ENCODE results near the gene CREBBP.

The CREBBP gene

DNA sequence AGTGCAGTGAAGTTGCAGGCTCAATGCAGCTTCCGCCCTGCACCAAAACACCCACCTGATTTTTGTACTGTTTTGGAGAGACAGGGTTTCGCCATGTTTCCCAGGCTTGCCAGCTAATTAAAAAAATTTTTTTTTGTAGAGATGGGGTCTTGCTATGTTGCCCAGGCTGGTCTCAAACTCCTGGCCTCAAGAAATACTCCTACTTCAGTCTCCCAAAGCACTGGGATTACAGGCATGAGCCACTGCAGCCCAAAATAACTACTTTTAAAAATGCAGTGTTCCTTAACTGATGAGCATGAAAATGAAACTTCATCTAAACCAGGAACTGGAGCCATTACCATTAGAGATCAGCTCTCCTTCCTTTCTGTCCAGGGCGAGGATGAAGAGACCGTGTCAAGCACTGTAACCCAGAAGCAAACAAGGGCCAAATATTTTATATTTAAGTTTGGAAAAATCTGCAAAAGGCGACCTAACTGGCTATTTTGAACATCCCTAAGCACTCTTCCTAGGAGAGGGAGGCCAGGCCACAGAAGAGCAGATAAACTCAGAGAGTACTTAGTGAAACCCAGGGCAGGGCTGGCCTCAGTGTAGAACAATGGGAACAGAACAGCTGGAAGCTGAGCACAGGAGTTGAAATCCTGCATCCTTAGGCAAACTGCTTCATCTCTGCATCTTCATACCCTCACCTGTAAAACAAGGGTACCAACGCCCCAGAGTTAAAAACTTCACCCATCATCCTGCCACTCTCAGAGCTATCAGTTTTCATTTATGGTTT is 24.0 kb downstream of the CREBBP start:
- no peak for DNase-seq (ENCODE audit: low spot score)

DNA sequence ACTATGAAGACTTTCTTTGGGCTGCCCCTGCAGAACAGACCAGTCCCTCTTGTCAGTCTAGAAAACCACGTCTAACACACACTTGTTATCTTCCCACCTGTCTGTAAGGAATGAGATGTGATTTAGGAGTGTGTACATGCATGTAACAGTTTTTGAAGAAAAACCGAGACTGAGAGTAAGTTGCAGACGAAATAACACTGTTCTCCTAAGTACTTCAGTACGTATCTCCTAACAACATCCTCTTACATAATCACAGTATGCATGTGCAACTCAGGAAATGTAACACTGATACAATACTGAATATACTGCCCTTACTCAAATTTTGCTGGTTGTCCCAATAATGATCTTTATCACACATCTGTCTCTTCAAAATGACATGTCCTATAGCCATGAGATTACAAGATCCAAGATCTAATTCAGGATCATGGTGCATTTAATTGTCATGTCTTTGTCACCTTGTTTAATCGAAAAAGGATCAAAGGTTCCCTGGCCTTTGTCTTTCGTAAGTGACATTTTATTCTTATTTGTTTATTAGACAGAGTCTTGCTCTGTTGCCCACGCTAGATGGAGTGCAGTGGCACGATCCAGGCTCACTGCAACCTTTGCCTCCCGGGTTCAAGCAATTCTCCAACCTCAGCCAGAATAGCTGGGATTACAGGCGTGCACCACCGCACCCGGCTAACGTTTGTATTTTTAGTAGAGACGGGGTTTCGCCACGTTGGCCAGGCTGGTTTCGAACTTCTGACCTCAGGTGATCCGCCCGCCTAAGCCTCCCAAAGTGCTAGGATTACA is 25.6 kb downstream of the CREBBP start:
- DNase-seq (ENCODE audit: low spot score): no peak

DNA sequence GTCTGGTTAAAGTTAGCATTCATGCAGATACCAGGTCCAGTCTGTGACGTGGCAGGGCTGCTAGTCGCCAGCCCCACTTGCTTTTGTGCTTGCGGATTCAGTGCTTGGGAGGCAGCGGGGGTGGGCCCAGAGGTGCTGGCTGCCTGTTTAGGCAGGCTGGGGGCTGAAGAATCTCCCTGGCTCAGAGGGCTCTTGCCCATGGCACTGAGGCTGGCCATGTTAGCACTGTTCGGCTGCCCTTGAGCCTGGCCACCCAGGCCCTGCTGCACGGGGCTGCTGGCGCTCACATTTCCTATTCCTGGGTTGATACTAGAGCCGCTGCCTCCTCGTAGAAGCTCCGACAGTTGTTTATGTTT is 30.0 kb downstream of the CREBBP start:
- DNase-seq (ENCODE audit: low spot score): no peak

DNA sequence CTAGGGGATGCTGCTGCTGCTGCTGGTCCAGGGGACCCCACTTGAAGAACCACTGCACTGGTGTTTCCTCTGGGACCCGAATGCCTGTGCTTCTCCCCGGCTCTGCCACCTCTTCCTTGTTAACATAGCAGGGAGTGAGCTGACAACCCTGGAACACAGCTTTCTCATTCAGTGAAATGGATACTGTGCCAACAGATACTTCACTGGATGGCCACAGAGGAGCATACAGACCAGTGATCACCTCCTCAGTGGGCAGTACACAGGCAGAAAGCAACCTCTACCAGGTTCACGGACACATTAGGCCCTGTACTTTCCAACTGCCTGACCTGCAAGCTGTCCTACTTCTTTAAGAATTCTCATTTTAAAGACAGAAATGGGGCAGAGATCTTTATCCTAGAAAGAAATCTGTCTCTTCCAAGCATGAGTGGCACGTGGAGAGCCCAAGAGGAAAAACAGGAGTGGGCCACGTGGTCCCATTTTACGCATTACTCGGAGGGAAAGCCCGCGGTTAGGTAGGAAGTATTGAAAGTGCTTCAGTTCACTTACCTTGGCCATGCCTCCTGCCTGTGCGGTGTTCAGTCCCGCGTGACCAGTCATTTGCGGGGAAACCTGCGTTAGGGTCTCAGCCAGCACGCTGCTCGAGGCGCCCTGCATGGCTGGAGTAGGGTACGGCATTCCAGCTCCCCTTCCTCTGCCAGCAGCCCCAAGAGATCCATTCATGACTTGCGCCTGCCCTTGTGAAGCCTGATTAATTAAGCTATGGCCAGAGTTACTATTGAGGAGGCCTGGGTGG is 30.6 kb downstream of the CREBBP start:
- no peak for DNase-seq (ENCODE audit: low spot score)

DNA sequence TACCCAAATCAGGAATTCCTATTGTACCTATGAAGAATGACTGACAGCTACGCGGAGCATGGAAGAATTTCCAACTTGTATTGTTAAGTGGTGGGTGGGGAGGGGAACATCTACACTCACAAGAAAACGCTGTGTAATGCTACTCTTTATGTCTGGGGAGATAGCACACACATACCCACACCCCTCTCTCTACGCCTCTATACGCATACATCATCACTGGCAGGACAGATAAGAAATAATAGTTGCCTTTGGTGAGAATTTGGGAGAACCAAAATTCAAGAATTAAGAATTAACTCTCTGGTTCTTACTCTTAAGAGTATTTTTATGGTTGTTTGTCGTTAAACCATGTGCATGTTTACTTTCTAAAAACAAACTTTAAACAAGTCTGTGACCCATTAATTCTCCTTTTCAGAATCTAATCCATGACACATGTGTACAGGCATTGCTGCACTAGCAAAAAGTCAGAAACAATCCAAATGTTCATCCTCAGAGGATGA is 33.9 kb downstream of the CREBBP start:
- DNase-seq (ENCODE audit: low spot score): no peak

DNA sequence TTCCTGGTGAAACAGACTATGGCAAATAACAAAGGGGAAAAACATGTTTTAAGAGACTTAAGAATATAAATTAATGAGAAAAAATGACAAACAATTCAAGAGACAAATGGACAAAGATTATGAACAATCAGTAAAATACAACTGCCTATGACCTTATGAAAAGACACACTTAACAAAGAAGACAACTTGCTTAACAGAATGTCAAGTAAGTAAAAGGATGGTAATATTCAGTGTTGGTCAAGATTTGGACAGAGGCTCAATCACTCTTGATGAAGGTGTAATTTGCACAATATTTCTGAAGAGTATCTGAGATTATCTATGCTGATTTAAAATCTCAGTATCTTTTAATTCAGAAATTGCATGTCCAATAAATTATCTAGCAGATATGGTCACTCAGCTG is 34.4 kb downstream of the CREBBP start:
- no peak for DNase-seq (ENCODE audit: low spot score)

DNA sequence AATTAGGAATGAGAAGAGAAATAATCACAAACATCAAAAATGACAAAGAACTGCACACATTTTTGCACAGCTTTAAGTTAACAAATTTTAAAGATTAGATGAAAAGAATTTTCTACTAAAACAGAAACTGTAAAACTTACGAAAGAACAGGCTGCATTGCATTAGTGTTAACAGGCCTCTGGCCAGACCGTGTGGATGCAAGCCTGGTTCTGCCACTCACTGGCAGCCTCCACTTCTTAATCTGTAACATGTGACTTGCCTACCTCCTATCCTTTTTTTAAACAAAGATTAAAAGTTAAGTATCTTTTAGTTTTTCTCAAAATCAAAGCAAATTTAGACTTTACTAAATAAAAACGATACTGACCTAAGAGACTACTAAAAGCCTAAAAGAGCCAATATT is 37.5 kb downstream of the CREBBP start:
- no peak for DNase-seq (ENCODE audit: low spot score)

DNA sequence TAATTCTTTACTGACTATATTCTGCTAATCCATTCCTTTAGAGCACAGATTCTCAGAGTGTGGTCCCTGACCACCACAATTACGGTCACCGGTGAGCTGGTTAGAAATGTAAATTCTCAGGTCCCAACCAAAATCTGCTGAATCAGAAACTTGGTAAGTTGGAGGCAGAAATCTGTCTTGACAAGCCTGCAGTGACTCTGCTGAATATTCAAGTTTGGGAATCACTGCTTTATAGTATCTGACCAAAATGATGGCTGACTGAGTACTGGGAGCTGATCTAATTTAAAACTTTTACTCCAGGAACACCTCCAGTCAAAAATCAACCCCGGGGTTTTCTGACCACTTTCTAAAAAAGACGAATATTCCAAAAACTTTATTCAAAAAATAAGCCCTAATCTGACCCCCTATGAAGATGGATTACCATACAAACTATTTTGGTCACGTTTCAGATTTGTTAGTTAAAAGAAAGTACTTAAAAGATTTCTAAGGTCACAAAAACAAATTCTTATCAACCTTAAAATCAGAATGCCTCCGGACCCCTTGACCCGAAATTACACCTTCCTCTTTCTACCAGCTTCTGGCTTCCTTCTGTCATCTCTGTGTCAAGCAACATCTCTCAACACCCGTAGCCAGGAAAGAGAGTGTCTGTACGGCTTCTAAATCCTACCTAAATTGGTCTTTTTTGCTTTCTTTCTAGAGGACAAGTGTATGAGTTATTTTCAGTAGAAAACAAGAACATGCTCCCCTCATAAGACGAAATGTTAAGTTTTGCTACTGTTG is 38.6 kb downstream of the CREBBP start:
- no peak for DNase-seq (ENCODE audit: low spot score)

DNA sequence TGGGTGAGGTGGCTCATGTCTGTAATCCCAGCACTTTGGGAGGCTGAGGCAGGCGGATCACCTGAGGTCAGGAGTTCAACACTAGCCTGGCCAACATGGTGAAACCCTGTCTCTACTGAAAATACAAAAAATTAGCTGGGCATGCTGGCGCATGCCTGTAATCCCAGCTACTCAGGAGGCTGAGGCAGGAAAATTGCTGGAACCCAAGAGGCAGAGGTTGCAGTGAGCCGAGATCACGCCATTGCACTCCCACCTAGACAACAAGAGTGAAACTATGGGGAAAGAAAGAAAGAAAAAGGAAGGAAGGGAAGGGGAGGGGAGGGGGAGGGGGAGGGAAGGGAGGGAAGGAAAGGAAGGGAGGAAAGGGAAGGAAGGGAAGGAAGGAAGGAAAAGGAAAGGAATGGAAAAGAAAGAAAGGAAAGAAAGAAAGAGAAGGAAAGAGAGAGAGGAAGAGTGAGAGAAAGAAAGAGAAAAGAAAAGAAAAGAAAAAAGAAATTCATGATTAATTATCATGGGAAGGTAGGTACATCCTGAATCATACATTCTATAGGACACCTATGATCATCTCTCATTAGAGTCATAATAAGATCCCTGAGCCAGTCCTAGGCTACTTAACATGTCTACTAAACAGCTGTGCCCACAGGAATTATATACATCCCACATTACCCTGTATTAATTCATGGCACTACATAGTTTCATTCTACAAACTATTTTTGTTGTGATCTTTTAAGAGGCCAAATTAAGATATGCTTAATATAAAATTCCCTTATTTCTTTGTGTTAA is 40.9 kb downstream of the CREBBP start:
- no peak for DNase-seq (ENCODE audit: low spot score)

DNA sequence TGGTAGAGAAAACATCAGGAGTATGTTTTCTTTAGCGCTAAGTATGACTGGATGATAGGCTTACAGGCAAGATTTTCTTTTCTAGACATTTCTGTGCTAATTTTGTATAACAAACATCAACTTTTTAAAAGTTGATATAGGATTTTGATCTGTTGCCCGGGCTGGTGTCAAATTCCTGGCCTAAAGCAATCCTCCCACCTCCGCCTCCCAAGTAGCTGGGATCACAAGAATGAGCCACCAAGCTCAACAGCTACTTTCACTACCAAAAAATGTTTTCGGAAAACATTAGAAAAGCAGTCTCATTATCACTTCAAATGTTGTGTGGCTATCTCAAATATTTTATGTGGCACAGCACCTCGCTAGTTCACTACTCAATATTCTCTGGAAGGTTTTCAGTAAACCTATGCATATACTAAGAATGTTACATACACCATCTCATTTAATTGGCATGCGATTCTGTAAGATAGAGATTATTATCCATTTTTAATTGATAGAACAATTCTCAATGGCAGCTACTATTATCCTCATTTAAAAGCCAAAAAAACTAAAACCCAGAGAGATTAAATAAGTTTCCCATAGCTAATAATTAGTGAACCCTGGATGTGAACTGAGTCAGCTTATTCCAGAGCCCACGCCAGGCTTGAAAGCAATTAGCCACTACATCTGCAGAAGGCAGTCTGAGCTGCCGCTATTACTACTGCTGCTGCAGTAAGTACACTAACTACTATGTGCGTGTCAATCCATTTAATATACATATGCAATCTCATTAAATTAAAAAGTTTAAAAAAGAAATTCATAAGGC is 41.7 kb downstream of the CREBBP start:
- no peak for DNase-seq (ENCODE audit: low spot score)

DNA sequence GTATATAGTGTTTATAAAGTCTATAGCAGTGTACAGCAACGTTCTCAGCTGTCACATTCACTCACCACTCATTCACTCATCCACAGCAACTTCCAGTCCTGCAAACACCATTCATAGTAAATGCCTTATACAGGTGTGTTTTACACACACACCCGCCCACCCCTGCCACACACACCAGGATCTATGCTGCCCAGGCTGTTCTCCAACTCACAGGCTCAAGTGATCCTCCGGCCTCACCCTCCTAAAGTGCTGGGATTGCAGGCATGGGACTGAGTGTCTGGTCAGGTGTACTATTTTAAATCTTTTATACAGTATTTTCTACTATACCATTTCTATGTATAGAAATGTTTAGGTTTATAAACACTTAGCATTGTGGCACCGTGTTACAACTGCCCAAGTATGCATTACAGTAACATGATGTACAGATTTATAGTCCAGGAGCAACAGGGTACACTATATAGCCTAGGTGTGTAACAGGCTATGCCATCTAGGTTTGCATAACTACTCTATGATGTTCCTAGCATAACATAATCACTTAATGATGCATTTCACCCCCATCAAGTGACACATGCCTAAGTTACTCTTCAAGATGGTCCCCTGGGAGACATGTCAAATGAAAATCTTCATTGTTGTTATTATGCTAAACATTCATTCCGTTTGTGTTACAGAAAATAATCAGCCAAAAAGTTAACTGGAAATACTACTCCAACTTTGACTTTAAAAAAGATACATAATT is 42.5 kb downstream of the CREBBP start:
- no peak for DNase-seq (ENCODE audit: low spot score)

DNA sequence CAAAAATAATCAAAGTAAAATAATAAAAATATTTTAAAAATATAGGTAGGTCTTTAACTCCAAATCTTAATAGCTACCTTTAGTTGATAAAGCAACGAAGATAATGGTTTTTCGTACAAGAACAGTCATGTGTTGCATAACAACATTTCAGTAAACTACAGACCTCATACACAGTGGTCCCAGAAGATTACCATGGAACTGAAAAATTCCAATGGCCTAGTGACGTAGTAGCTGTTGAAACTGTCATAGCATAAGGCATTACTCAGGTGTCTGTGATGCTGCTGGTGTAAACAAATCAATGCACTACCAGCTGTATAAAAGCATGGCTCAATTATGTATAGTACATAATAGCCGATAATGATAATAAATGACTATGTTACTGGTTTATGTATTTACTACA is 43.9 kb downstream of the CREBBP start:
- DNase-seq (ENCODE audit: low spot score): no peak

DNA sequence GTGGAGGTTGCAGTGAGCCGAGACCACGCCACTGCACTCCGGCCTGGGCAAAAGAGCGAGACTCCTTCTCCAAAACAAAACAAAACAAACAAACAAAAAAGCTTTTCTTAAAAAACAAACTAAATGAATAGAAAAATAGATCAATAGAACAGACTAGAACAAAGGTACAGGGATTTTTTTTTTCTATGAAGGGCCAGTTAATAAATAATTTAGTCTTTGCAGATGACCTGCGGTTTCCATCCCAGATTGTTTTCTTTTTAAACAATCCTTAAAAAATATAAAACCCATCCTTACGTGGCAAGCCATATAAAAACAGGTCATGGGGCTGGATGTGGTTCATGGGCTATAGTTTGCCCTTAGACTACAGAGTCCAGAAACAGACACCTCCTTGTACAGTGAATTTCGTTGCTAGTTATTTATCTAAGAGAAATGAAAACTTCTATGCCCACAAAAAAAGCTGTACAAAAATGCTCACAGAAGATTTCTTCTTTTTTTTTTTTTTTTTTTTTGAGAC is 45.4 kb downstream of the CREBBP start:
- DNase-seq (ENCODE audit: low spot score): no peak

DNA sequence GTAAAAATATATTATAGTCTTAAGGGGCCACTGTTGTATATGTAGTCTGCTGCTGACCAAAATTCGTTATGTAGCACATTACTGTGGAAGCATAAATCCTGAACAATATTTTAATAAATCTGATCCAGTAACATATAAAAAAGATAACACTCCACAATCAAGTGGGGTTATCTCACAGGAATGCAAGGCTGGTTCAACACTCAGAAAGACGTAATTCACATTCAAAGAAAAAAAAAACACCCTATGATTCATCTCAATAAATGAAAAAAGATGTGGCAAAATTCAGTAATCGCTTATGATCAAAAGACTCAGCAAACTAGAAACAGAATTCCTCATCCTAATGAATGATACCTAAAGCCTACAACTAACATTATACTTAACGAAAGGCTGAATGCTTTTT is 47.8 kb downstream of the CREBBP start:
- DNase-seq (ENCODE audit: low spot score): no peak

DNA sequence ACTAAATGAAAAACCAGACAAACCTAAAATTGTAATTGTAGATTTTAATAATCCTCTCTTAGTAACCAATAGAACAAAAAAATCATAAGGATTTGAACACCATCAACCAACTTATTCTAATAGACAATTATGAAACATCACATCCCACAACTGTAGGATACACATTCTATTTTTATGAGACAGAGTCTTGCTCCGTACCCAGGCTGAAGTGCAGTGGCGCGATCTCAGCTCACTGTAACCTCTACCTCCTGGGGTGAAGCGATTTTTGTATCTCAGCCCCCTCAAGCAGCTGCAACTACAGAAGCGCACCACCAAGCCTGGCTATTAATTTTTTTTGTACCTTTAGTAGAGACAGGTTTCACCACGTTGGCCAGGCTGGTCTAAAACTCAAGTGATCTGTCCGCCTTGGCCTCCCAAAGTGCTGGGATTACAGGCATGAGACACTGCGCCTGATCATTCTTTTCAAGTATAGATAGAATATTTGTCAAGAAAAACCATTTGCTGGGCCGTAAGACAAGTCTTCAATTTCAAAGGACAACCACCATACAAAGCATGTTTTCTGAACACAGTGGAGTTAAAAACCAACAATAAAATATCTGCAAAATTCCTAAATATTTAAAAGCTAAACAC is 49.8 kb downstream of the CREBBP start:
- no peak for DNase-seq (ENCODE audit: low spot score)

DNA sequence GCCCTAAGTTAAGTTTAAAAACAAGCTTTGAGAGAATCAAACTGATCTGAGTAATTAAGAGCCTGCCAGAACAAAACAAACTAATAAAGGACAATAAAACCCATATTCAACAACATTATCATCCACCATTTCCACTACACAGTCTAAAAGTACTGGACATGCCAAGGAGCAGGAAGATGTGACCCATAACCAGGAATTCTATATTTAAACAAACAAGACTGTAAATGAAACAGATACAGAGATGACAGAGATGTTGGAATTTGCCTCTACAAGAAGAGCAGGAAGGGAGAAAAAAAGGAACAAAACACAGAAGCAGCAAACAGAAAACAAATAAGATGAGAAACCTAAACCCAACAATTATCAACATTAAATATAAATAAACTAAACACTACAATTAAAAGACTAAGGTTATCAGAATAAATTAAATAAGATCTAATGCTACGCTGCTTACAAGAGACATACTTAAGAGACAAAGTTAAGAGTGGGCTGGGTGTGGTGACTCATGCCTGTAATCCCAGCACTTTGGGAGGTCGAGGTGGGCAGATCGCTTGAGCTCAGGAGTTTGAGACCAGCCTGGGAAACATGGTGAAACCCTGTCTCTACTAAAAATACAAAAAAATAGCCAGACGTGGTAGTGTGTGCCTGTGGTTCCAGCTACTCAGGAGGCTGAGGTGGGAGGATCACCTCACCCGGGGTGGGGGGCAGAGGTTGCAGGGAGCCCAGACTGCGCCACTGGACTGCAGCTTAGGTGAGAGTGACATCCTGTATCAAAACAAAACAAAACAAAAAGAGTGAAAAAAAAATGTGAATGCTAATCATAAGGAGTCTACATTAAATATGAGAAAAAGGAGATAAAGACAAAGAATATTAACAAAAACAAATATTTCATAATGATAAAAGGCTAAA is 50.6 kb downstream of the CREBBP start:
- DNase-seq (ENCODE audit: low spot score): no peak

DNA sequence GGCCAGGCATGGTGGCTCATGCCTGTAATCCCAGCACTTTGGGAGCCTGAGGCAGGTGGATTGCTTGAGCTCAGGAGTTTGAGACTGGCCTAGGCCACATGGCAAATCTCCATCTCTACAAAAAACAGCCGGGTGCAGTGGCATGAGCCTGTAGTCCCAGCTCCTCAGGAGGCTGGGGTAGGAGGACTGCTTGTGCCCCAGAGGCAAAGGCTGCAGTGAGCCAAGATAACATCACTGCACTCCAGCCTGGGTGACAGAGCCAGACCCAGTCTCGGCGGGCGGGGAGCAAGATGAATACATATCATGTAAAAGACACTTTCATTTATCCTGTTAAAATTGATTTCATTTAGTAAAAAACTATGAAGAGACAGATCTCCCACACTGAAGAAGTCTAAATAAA is 54.6 kb downstream of the CREBBP start:
- DNase-seq (ENCODE audit: low spot score): no peak

DNA sequence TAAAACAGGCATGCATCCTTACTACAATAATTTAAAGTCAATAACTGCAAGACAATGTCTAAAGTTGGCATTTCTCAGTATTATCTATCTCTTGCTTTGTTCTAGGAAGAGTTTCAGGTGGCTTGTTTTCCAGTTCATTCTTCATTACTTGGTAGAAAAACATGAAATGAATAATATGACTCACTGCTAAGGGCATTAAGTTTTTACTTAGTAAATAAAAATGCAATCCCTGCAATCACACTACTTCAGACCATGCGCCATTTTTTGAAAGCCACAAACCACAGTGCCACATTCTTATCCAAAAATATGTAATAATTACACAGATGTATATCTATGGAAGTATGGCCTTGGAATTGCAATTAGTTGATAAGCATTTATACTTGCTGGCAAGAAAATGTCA is 55.4 kb downstream of the CREBBP start:
- peak; percentile 50 for DNase-seq (ENCODE audit: low spot score)
